ENCODE data around the gene PLEKHA1.

Gene PLEKHA1

GRCh38 chr10:122379537-122379936 lies 5.0 kb downstream of the PLEKHA1 start:
- DNase-seq = no peak

- no peak for DNase-seq
Measured at GRCh38 chr10:122380703-122381102, 6.2 kb downstream of the PLEKHA1 start.

- DNase-seq = no peak
Measured at GRCh38 chr10:122381680-122382079, 7.2 kb downstream of the PLEKHA1 start.

GRCh38 chr10:122386514-122386913 lies 12.0 kb downstream of the PLEKHA1 start:
- no peak for DNase-seq

GRCh38 chr10:122387572-122387971 lies 13.1 kb downstream of the PLEKHA1 start:
- DNase-seq = no peak

- DNase-seq = no peak
Measured at GRCh38 chr10:122388287-122388997, 13.9 kb downstream of the PLEKHA1 start.

GRCh38 chr10:122390271-122390670 lies 15.8 kb downstream of the PLEKHA1 start:
- no peak for DNase-seq

GRCh38 chr10:122390679-122391078 lies 16.2 kb downstream of the PLEKHA1 start:
- DNase-seq = no peak

GRCh38 chr10:122391875-122392274 lies 17.4 kb downstream of the PLEKHA1 start:
- no peak for DNase-seq

GRCh38 chr10:122392835-122393234 lies 18.3 kb downstream of the PLEKHA1 start:
- no peak for DNase-seq

GRCh38 chr10:122393288-122393687 lies 18.8 kb downstream of the PLEKHA1 start:
- no peak for DNase-seq

- DNase-seq = no peak
Measured at GRCh38 chr10:122402548-122403131, 28.1 kb downstream of the PLEKHA1 start.

- DNase-seq = no peak
Measured at GRCh38 chr10:122404576-122404975, 30.1 kb downstream of the PLEKHA1 start.

GRCh38 chr10:122407375-122408125 lies 33.0 kb downstream of the PLEKHA1 start:
- no peak for DNase-seq

GRCh38 chr10:122413327-122413726 lies 38.8 kb downstream of the PLEKHA1 start:
- no peak for DNase-seq

- DNase-seq = no peak
Measured at GRCh38 chr10:122417667-122418066, 43.2 kb downstream of the PLEKHA1 start.

- DNase-seq = no peak
Measured at GRCh38 chr10:122419016-122419415, 44.5 kb downstream of the PLEKHA1 start.

- DNase-seq = no peak
Measured at GRCh38 chr10:122419876-122420623, 45.5 kb downstream of the PLEKHA1 start.

- DNase-seq = no peak
Measured at GRCh38 chr10:122420624-122421007, 46.1 kb downstream of the PLEKHA1 start.

- DNase-seq = no peak
Measured at GRCh38 chr10:122421054-122421625, 46.6 kb downstream of the PLEKHA1 start.

GRCh38 chr10:122421742-122422141 lies 47.2 kb downstream of the PLEKHA1 start:
- DNase-seq = no peak

GRCh38 chr10:122422266-122422989 lies 47.9 kb downstream of the PLEKHA1 start:
- no peak for DNase-seq

Measured in NCI-H2081 (cell line).